NCI-H446 (cell line): ENCODE measurements around the gene SLC41A3.

Experiments
- DNase-seq, 2 experiments: peaks; one replicate each; lab custom pipeline; 2025; lab: John Stamatoyannopoulos, UW

Gene SLC41A3

GRCh38 chr3:126026761-126027160, 57.2 kb downstream of the SLC41A3 start:
- DNase-seq: no peak

GRCh38 chr3:126026277-126026751, 57.6 kb downstream of the SLC41A3 start:
- no peak for DNase-seq

GRCh38 chr3:126025862-126026261, 58.1 kb downstream of the SLC41A3 start:
- DNase-seq: no peak

- DNase-seq: no peak
These were observed 58.7 kb downstream of the SLC41A3 start for GRCh38 chr3:126025116-126025729.

- no peak for DNase-seq
These were observed 59.7 kb downstream of the SLC41A3 start for GRCh38 chr3:126024049-126024854.

GRCh38 chr3:126023390-126023789, 60.5 kb downstream of the SLC41A3 start:
- no peak for DNase-seq

GRCh38 chr3:126022741-126023359, 61.1 kb downstream of the SLC41A3 start:
- DNase-seq: peak; percentile 9 to 60

- DNase-seq: no peak
These were observed 62.2 kb downstream of the SLC41A3 start for GRCh38 chr3:126021702-126022101.

GRCh38 chr3:126021224-126021623, 62.7 kb downstream of the SLC41A3 start:
- DNase-seq: no peak

GRCh38 chr3:126019683-126020082, 64.2 kb downstream of the SLC41A3 start:
- no peak for DNase-seq

- DNase-seq: no peak
These were observed 64.9 kb downstream of the SLC41A3 start for GRCh38 chr3:126018995-126019394.

GRCh38 chr3:126018545-126018944, 65.4 kb downstream of the SLC41A3 start:
- no peak for DNase-seq

GRCh38 chr3:126017362-126017761, 66.6 kb downstream of the SLC41A3 start:
- no peak for DNase-seq

GRCh38 chr3:126016616-126017015, 67.3 kb downstream of the SLC41A3 start:
- DNase-seq: no peak

- no peak for DNase-seq
These were observed 68.8 kb downstream of the SLC41A3 start for GRCh38 chr3:126015075-126015474.

- DNase-seq: no peak
These were observed 69.7 kb downstream of the SLC41A3 start for GRCh38 chr3:126014252-126014651.

GRCh38 chr3:126013751-126014156, 70.2 kb downstream of the SLC41A3 start:
- no peak for DNase-seq

- DNase-seq: no peak
These were observed 74.7 kb downstream of the SLC41A3 start for GRCh38 chr3:126009181-126009580.

- DNase-seq: no peak
These were observed 75.7 kb downstream of the SLC41A3 start for GRCh38 chr3:126008219-126008618.

- DNase-seq: no peak
These were observed 78.0 kb downstream of the SLC41A3 start for GRCh38 chr3:126005951-126006350.

GRCh38 chr3:126004692-126005091, 79.2 kb downstream of the SLC41A3 start:
- DNase-seq: no peak

- no peak for DNase-seq
These were observed 79.7 kb downstream of the SLC41A3 start for GRCh38 chr3:126004217-126004616.
